Adrenal gland (tissue), 12 donors: ENCODE results near the gene TCF4. TPM values are rescaled to one million over a fixed set of nuclear protein-coding genes. Genes with fewer than 3 reads are reported as not detected.

Experiments
- DNase-seq, 7 donors: peaks; one replicate each; pipeline ENCODE4 v3.0.0-alpha.2; 2019 to 2020
- H3K27ac ChIP-seq, 5 donors: fragments of 200-600 bp; sonication (generic) in 4 of 5; 1 replicate in 3 of 5; 2 replicates in 2 of 5; pipeline versions ENCODE4 v1.5.1 to v1.8.0; 2016 to 2020; ENCODE audit warnings: mild to moderate bottlenecking in 1 of 5
- H3K27me3 ChIP-seq: fragments of 200-600 bp; 2 replicates; pipeline ENCODE4 v1.8.0; 2021
- H3K36me3 ChIP-seq, 2 donors: fragments of 200-600 bp; replicated peaks in 1 of 2; 1 replicate in 1 of 2; 2 replicates in 1 of 2; pipeline versions ENCODE4 v1.5.1 to v1.8.0; 2018 to 2022
- H3K4me1 ChIP-seq, 2 donors: fragments of 200-600 bp; replicated peaks in 1 of 2; 1 replicate in 1 of 2; 2 replicates in 1 of 2; pipeline versions ENCODE4 v1.5.1 to v1.8.0; 2018 to 2021
- H3K4me3 ChIP-seq, 4 donors: fragments of 200-600 bp; sonication (generic) in 3 of 4; one replicate each; pipeline ENCODE4 v1.5.1; 2016 to 2018
- H3K9me3 ChIP-seq, 3 donors: fragments of 200-600 bp; sonication (generic) in 1 of 3; replicated peaks in 1 of 3; 1 replicate in 2 of 3; 2 replicates in 1 of 3; pipeline versions ENCODE4 v1.5.1 to v1.8.0; 2016 to 2021
- POLR2A ChIP-seq, 2 donors: fragments of 450-650 bp; IDR thresholded peaks; one replicate each; pipeline ENCODE4 v1.6.1; 2017; ENCODE audit warnings: antibody characterized with exemption in 2 of 2, mild to moderate bottlenecking in 2 of 2, moderate library complexity in 1 of 2
- WGBS, 4 donors: extraction: QIAGEN DNeasy Blood & Tissue Kit in 2 of 4; methylation state at CpG; one replicate each; pipeline versions ENCODE4 v1.1.5 to v1.1.7; 2013 to 2017; 5-methylcytosine and 5-hydroxymethylcytosine counted together
- intact Hi-C, 2 donors: fragments of 100-400 bp; cut with DNase I; formaldehyde crosslinking; loops; one replicate each; pipeline versions ENCODE4 v1.14.1 to v1.15.0; 2022 to 2023
- polyA plus RNA-seq, 3 donors: library from polyadenylated mRNA; stranded (reverse); fragments of 200-250 nt in 2 of 3; fragments of 350-450 nt in 1 of 3; fragmentation: Illumina TruSeq in 1 of 3; extraction: RNeasy Lipid Tissue Mini Kit (QIAGEN cat#74804) in 1 of 3; gene quantifications; one replicate each; pipeline ENCODE4 v1.2.3, GENCODE V29; 2013 to 2014
- total RNA-seq, 9 donors: library from RNA; depleted of rRNA in 4 of 9; stranded (reverse); fragments of >200 nt in 4 of 9; fragments of 120-200 nt in 1 of 9; fragmentation: NEBNext Ultra II Directional in 1 of 9; extraction: Animal tissue kit (Norgen Biotek cat#: 25700) in 1 of 9; gene quantifications; one replicate each; pipeline versions ENCODE4 v1.1.0 to v1.2.4, GENCODE V29; 2013 to 2023
- TF ChIP-seq, protein P1 (sequence below), 6 experiments: fragments of 450-650 bp in 4 of 6; fragments of 200-600 bp in 2 of 6; sonication (generic) in 1 of 6; IDR thresholded peaks; 1 replicate in 5 of 6; 2 replicates in 1 of 6; pipeline versions ENCODE4 v1.5.1 to v1.8.0; 2016 to 2021; ENCODE audit warnings: antibody characterized with exemption in 6 of 6, mild to moderate bottlenecking in 2 of 6, moderate library complexity in 1 of 6
- donor health status: healthy with polysubstance abuse.
- donor health status: Bipolar disorder and iron deficiency.
- donor health status: DM: yes; HTN: yes; CAD: no.
- donor health status: DM: no; HTN: no; CAD: no.
- donor health status: DM: no; HTN: no; CAD: no.
- donor health status: DM: yes; HTN: yes; CAD: no.

TCF4 gene
- total and polyA plus RNA-seq, 12 donors = 21.9 to 196 (median 112) TPM

DNA sequence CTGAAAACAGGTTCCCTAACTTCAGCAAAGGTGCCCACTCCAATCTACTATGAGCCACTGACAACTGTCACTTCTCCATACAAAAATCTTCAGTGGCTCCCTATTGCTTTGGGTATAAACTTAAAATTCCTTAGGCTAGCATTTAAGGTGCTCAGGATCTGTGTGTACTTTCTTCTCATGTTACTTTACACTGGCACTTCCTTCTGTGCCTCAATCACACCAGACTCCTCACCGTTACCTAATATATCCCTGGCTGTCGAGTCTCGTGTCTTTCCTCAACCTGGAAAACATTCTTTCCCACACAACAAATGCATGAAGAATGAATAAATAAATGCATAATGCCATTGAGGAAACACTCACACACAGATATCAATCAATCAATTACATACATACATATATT is 101.1 kb downstream of the TCF4 start:
- H3K27ac ChIP-seq = no peak overlapping the region
- no peak for DNase-seq
- H3K4me3 ChIP-seq = no peak overlapping the region
- H3K27me3 ChIP-seq = no peaks in the 10 kb centered on the region
- intact Hi-C loops = no loop called here
- no peaks in the 10 kb centered on the region for H3K4me1 ChIP-seq
- H3K9me3 ChIP-seq = no peaks in the 10 kb centered on the region
- 93 to 98% (median 95%) methylated on average over 3 of the region's 3 CpGs for WGBS, 4 donors
- H3K36me3 ChIP-seq = no peaks in the 10 kb centered on the region
- no peak for TF ChIP-seq POLR2A (IDR thresholded peaks at IDR 0.05)
- TF ChIP-seq, protein P1, sequence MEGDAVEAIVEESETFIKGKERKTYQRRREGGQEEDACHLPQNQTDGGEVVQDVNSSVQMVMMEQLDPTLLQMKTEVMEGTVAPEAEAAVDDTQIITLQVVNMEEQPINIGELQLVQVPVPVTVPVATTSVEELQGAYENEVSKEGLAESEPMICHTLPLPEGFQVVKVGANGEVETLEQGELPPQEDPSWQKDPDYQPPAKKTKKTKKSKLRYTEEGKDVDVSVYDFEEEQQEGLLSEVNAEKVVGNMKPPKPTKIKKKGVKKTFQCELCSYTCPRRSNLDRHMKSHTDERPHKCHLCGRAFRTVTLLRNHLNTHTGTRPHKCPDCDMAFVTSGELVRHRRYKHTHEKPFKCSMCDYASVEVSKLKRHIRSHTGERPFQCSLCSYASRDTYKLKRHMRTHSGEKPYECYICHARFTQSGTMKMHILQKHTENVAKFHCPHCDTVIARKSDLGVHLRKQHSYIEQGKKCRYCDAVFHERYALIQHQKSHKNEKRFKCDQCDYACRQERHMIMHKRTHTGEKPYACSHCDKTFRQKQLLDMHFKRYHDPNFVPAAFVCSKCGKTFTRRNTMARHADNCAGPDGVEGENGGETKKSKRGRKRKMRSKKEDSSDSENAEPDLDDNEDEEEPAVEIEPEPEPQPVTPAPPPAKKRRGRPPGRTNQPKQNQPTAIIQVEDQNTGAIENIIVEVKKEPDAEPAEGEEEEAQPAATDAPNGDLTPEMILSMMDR (IDR thresholded peaks at IDR 0.05) = no peak

DNA sequence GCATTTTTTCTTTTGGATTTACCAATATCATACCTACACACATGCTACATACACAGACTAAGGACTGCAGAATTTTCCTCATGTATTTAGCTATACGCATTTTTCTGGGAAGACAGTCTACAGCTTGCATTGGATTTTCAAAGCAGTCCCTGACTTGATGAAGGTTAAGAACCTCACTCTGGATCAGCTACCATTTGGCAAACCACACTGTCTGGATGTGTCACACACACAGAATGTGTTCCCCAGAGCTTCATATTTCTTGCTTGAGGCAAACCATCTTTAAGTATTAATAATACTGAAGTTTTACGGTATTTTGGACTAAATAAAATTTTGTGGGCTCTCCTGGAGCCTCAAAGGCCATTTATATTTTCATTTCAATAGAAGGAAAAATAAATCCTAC is 102.3 kb downstream of the TCF4 start:
- no peak for DNase-seq
- H3K9me3 ChIP-seq = no peaks in the 10 kb centered on the region
- WGBS, 4 donors = 74 to 97% (median 79%) methylated on average over 2 of the region's 2 CpGs
- H3K27ac ChIP-seq = no peak overlapping the region
- no peak overlapping the region for H3K4me3 ChIP-seq
- intact Hi-C loops = no loop called here
- no peak for TF ChIP-seq POLR2A (IDR thresholded peaks at IDR 0.05)
- TF ChIP-seq, protein P1 (IDR thresholded peaks at IDR 0.05) = no peak
- no peaks in the 10 kb centered on the region for H3K36me3 ChIP-seq
- no peaks in the 10 kb centered on the region for H3K27me3 ChIP-seq
- H3K4me1 ChIP-seq = no peaks in the 10 kb centered on the region

DNA sequence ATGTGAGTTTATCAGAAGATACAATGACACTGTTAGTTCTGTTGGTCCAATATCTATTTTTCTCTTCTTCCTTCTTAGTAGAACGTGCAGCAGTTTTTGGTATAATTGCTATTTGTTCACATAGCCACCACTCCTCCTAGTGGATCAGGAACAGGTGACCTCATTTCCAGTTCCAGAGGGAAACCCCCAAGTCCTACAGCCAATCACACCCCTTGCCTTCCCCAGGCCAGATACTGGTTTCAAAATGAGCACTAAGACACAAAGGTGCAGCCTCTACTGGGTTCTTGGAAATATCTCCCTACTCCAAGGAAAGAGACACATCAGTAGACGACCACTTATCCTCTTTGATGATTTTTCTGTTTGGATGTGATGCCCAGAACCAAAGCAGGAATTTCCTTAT is 103.2 kb downstream of the TCF4 start:
- intact Hi-C loops = no loop called here
- Histone ChIP-seq H3K4me3 (no peak overlapping the region), H3K27ac (no peak overlapping the region), H3K27me3 (no peaks in the 10 kb centered on the region), H3K36me3 (no peaks in the 10 kb centered on the region), H3K4me1 (no peaks in the 10 kb centered on the region), H3K9me3 (no peaks in the 10 kb centered on the region)
- WGBS, 4 donors = 76 to 89% (median 83%) methylated on average over 2 of the region's 2 CpGs
- no peak for DNase-seq
- TF ChIP-seq, protein P1 (IDR thresholded peaks at IDR 0.05) = no peak
- TF ChIP-seq POLR2A (IDR thresholded peaks at IDR 0.05) = no peak

DNA sequence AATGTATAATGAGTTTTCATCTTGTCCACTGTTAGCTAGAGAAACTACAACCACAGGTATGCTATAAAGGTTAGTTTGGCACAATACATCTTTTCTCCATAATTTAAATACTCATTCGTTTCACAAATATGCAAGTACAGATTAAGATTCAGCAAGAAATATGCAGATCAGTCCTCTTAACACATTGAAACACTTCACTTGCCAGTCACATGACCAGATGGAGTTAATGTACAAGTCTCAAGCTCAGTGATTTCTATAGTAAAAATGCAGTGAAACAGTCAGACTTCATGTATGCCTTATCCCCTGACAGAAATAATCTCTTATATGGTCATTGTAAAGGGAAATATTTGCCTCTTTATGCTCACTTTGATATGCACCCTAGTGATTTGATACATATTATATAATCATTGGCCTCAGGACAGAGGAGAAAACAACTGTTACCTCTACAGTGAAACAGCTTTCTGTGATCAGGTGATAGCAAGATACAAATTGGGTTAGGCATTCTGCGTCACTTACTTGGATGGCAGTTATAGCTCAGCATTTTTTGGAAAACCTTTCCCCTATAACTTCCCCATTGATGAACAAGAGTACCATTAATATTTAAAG is 104.6 kb downstream of the TCF4 start:
- H3K4me3 ChIP-seq = no peak overlapping the region
- no peaks in the 10 kb centered on the region for H3K9me3 ChIP-seq
- intact Hi-C loops = no loop called here
- TF ChIP-seq, protein P1 (IDR thresholded peaks at IDR 0.05) = no peak
- TF ChIP-seq POLR2A (IDR thresholded peaks at IDR 0.05) = no peak
- WGBS, 4 donors = 85 to 96% (median 88%) methylated on average over 2 of the region's 2 CpGs
- no peaks in the 10 kb centered on the region for H3K4me1 ChIP-seq
- no peaks in the 10 kb centered on the region for H3K27me3 ChIP-seq
- no peak for DNase-seq
- no peaks in the 10 kb centered on the region for H3K36me3 ChIP-seq
- no peak overlapping the region for H3K27ac ChIP-seq
